ENCODE results near the gene CA10. TPM values are rescaled to one million over a fixed set of nuclear protein-coding genes. Genes with fewer than 3 reads are reported as not detected.

Gene CA10
- total RNA-seq, 1 experiment from 2014 or later, result 0.46 TPM

DNA sequence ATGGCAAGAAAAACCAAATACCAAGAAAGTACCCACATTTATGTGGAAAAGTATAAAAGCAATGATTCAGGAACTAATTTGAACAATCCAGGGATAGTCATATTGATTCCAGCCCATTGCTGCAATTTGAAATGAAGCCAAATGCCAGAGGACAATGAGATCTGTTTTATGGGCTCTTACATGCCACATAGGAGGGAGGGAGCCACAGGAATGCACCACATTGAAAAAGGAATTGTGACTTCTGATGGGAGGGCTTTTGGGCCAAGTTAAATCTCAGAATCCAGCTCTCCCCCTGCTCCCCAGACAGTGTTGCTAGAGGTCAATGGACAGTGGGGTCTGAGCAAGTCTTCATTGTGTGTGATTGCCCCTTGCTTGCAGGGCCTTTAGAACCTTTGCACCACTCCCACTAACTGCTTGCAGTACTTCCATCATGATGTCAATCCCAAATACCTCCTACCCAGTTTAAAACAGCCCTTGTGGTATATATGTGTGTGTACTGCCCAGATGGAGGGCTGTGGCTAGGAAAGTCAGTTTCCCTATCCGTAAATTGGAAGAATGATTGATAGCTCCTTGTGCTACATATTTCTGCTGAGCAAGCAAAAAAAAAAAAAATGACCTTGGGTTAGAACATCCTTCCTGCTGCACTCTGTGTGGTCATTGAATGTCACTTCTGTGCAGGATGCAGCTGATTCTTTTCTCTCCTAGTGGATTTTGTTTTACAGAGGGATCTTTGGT is 491.4 kb downstream of the CA10 start:
- H3K23me2 ChIP-seq (ENCODE audit: insufficient read length, low read depth, low read length, poor library complexity, severe bottlenecking), result no peaks in the 10 kb centered on the region
- no peaks in the 10 kb centered on the region for H3K79me1 ChIP-seq (ENCODE audit: insufficient read depth, low read depth, low read length, poor library complexity, severe bottlenecking)
- H3K79me2 ChIP-seq (ENCODE audit: insufficient read depth, low read length), result no peaks in the 10 kb centered on the region
- no peaks in the 10 kb centered on the region for H3K9me3 ChIP-seq (ENCODE audit: control insufficient read depth, low read depth, low read length)
- no peaks in the 10 kb centered on the region for H3K4me1 ChIP-seq (ENCODE audit: insufficient read depth, low read length)
- Mint-ChIP-seq H3K36me3 (ENCODE audit: insufficient read depth in 1 of 3, low read depth in 3 of 3) (peaks cover 2 to 20% (median 4%) of the 10 kb centered on the region in 3 experiments; a peak in 6 of 7 replicates), H3K27me3 (ENCODE audit: low read depth) (peaks cover 11% of the 10 kb centered on the region), H3K4me3 (no peak overlapping the region), H3K9me3 (peaks cover 24 to 30% of the 10 kb centered on the region in 2 experiments), H3K4me1 (no peaks in the 10 kb centered on the region), H3K27ac (0 out of 7 replicates have a peak overlapping the region, but pooled peaks of 1 of the 3 experiments have one; percentile 8)
- no peaks in the 10 kb centered on the region for H3K27me3 ChIP-seq (ENCODE audit: insufficient read depth, low read length)
- H3K56ac ChIP-seq (ENCODE audit: insufficient read length, low read depth, low read length), result no peak overlapping the region
- no peak overlapping the region for H4K5ac ChIP-seq (ENCODE audit: insufficient read length, low read depth, low read length)
- H4K20me1 ChIP-seq (ENCODE audit: control insufficient read depth, insufficient read depth, insufficient read length), result no peaks in the 10 kb centered on the region
- H3K9ac ChIP-seq (ENCODE audit: extremely low read depth, insufficient read length, low read length), result no peak overlapping the region
- WGBS (ENCODE audit: extremely low coverage, insufficient read length, low lambda C conversion rate), result no CpG with 5 or more reads among the region's 1 CpG
- H3K14ac ChIP-seq (ENCODE audit: insufficient read depth, low read length), result no peak overlapping the region
- H4K8ac ChIP-seq (replicated peaks; ENCODE audit: insufficient read length, low read depth, low read length), result no peak overlapping the region
- no peak overlapping the region for H3K27ac ChIP-seq (ENCODE audit: insufficient read length, low read depth, low read length)
- no peak overlapping the region for H2BK15ac ChIP-seq (ENCODE audit: low read depth, low read length)
- H3K23ac ChIP-seq (ENCODE audit: insufficient read length, low read depth, low read length), result no peak overlapping the region
- H2BK120ac ChIP-seq (ENCODE audit: low read depth, low read length, poor library complexity, severe bottlenecking), result no peak overlapping the region
- TF ChIP-seq, protein P1, sequence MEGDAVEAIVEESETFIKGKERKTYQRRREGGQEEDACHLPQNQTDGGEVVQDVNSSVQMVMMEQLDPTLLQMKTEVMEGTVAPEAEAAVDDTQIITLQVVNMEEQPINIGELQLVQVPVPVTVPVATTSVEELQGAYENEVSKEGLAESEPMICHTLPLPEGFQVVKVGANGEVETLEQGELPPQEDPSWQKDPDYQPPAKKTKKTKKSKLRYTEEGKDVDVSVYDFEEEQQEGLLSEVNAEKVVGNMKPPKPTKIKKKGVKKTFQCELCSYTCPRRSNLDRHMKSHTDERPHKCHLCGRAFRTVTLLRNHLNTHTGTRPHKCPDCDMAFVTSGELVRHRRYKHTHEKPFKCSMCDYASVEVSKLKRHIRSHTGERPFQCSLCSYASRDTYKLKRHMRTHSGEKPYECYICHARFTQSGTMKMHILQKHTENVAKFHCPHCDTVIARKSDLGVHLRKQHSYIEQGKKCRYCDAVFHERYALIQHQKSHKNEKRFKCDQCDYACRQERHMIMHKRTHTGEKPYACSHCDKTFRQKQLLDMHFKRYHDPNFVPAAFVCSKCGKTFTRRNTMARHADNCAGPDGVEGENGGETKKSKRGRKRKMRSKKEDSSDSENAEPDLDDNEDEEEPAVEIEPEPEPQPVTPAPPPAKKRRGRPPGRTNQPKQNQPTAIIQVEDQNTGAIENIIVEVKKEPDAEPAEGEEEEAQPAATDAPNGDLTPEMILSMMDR (conservative IDR thresholded peaks at IDR 0.05), result no peak
- no peak for DNase-seq
- no peak overlapping the region for H2AFZ ChIP-seq (ENCODE audit: low read length)
- H3K4ac ChIP-seq (ENCODE audit: low read depth, low read length), result no peak overlapping the region
- H4K91ac ChIP-seq (ENCODE audit: insufficient read length, low read depth, low read length), result no peak overlapping the region
- no peak overlapping the region for H2BK20ac ChIP-seq (ENCODE audit: low read depth, low read length, poor library complexity, severe bottlenecking)
- H2AK5ac ChIP-seq (ENCODE audit: insufficient read length, low read length), result no peak overlapping the region
- H2BK5ac ChIP-seq (ENCODE audit: insufficient read length, low read length), result no peak overlapping the region
- no peak overlapping the region for H2BK12ac ChIP-seq (ENCODE audit: insufficient read length, low read depth, low read length)
- no peak overlapping the region for H3K18ac ChIP-seq (ENCODE audit: insufficient read length, low read depth, low read length)
- H3T11ph ChIP-seq (ENCODE audit: low read length), result no peak overlapping the region
- H3K4me2 ChIP-seq (ENCODE audit: insufficient read depth, insufficient read length, low read length), result no peak overlapping the region

Measured in H9 (cell line).